LHCN-M2 (cell line): ENCODE measurements around the gene AP1S1. TPM values are rescaled to one million over a fixed set of nuclear protein-coding genes. Genes with fewer than 3 reads are reported as not detected.

Experiments used
- DNase-seq: peaks from one replicate; pipeline ENCODE4 v3.0.0-alpha.2; 2012; ENCODE audit warnings: low read depth
- total RNA-seq: library from RNA; depleted of rRNA; stranded (reverse); fragments of >200 nt; gene quantifications from 2 replicates; pipeline ENCODE4 v1.2.3, GENCODE V29; 2014

AP1S1 gene
- total RNA-seq, 1 experiment from 2014 or later: 286 TPM

DNA sequence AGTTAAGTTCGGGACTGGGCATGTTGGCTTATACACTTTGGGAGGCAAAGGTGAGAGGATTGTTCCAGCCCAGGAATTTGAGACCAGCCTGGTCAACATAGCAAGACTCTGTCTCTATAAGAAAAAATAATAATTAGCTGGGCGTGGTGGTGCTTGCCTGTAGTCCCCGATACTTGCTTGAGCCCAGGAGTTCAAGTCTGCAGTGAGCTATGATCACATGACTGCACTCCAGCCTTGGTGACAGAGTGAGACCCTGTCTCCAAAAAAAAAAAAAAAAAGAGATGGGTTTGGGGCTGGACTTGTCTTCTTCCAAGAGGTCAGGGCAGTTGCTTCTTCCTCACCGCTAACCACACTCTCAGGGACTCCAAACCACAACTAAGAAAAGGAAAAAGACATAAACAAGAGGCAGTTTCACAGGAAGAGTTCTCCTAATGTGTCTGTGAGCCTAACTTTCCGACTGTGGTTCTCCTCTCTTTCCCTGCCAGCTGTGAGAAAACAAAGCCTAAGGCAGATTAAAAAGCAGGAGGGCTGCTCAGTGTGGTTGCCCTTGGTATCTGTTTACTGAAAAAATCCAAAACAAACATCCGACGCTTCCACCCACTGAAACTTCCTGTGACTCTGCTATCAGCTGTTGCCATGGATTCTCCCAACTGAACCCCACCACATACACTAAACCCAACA is 29.8 kb upstream of the AP1S1 start:
- DNase-seq: peak; percentile 100

DNA sequence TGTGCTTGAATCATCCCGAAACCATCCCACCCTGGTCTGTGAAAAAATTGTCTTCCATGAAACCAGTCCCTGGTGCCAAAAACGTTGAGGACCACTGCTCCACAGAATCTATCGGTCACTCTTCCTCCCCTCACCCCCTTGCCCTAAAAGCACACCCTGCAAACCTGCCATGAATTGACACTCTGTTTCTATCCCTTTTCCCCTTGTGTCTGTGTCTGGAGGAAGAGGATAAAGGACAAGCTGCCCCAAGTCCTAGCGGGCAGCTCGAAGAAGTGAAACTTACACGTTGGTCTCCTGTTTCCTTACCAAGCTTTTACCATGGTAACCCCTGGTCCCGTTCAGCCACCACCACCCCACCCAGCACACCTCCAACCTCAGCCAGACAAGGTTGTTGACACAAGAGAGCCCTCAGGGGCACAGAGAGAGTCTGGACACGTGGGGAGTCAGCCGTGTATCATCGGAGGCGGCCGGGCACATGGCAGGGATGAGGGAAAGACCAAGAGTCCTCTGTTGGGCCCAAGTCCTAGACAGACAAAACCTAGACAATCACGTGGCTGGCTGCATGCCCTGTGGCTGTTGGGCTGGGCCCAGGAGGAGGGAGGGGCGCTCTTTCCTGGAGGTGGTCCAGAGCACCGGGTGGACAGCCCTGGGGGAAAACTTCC is 28.2 kb upstream of the AP1S1 start:
- peak; percentile 90 for DNase-seq

DNA sequence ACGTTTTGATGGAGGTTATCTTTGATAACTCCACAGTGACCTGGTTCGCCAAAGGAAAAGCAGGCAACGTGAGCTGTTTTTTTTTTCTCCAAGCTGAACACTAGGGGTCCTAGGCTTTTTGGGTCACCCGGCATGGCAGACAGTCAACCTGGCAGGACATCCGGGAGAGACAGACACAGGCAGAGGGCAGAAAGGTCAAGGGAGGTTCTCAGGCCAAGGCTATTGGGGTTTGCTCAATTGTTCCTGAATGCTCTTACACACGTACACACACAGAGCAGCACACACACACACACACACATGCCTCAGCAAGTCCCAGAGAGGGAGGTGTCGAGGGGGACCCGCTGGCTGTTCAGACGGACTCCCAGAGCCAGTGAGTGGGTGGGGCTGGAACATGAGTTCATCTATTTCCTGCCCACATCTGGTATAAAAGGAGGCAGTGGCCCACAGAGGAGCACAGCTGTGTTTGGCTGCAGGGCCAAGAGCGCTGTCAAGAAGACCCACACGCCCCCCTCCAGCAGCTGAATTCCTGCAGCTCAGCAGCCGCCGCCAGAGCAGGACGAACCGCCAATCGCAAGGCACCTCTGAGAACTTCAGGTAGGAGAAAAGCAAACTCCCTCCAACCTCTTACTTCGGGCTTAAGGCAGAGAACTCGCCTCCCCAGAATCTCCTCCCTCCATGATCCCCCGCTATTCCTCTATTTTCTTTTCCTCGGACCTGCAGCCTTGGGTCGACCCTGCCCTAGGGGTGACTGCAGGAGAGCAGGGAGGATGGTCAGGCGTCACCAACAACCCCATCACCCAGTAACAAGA is 27.4 kb upstream of the AP1S1 start, which contains the start of gene SERPINE1:
Gene SERPINE1, plus strand, starts transcription at position 454 of the 809 bp plus-strand sequence. CDS start 1,290 bp downstream, outside the sequence.
- DNase-seq: peak; percentile 100

GRCh38 chr7:101127460-101128039 is 26.7 kb upstream of the AP1S1 start:
- no peak for DNase-seq

DNA sequence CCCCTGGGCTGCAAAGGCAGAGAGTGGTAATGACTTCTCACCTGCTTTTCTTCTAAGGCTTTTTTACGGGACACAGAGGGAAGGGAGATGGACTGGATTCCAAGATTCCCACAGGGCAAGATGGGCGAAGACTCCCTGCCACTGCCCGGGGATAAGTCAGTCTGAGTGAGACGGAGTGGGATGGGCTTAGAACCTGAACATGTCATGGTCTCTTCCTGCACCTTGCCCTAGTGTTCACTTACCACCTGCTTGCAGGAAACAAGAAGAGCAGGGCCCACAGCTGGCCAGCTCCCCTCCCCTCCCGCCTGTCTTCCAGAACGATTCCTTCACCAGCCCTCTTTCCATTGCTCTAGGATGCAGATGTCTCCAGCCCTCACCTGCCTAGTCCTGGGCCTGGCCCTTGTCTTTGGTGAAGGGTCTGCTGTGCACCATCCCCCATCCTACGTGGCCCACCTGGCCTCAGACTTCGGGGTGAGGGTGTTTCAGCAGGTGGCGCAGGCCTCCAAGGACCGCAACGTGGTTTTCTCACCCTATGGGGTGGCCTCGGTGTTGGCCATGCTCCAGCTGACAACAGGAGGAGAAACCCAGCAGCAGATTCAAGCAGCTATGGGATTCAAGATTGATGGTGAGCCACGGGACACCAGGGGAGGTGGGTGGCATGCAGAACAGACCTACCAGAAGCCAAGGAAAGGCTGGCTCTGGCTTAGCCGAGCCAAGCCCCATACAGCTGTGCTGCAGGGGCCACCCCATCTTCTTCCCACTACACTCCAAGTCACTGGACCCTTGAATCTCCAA is 26.0 kb upstream of the AP1S1 start:
- DNase-seq: peak; percentile 75

DNA sequence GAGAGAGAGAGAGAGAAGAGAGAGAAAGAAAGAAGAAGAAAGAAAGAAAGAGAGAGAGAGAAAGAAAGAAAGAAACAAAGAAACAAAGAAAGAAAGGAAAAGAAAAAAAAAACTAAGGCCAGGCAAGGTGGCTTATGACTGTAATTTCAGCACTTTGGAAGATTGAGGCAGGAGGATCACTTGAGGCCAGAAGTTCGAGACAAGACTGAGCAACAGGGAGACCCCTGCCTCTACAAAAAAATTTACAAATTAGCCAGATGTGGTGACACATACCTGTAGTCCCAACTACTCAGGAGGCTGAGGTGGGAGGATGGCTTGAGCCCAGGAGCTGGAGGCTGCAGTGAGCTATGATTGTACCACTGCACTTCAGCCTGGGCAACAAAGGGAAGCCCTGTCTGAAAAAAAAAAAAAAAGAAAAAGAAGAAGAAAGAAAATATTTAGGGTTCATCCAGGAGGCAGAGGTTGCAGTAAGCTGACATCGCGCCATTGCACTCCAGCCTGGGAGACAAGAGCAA is 24.6 kb upstream of the AP1S1 start:
- DNase-seq: no peak

DNA sequence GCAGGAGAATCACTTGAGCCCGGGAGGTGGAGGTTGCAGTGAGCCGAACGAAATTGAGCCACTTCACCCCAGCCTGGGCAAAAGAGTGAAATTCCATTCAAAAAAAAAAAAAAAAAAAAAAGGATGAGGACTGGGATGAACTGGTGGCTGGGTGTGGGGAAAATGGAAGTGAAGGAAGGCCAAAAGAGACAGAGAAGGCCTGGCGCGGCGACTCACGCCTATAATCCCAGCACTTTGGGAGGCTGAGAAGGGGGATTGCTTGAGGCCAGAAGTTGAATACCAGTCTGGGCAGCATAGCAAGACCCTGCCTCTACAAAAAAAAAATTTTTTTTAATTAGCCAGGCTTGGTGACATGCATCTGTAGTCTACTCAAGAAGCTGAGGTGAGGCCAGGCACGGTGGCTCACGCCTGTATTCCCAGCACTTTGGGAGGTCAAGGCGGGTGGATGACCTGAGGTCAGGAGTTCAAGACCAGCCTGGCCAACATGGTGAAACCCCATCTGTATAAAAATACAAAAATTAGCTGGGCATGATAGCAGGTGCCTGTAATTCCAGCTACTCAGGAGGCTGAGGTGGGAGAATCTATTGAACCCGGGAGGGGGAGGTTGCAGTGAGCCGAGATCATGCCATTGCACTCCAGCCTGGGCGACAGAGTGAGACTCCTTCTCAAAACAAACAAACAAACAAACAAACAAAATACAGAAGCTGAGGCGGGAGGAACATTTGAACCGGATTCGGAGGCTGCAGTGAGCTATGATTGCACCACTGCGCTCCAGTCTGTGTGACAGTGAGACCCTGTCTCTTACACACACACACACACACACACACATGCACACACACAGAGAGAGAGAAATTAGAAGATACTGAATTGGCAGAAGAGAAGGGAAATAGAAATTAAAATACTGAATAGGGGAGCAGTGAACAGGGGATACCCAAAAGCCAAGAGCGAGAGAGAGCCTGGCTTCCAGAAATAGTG is 21.4 kb upstream of the AP1S1 start:
- DNase-seq: peak; percentile 55

GRCh38 chr7:101133621-101134398 is 20.5 kb upstream of the AP1S1 start:
- DNase-seq: peak; percentile 76

GRCh38 chr7:101134399-101134980 is 19.8 kb upstream of the AP1S1 start:
- peak; percentile 66 for DNase-seq

- DNase-seq: no peak
Observed at GRCh38 chr7:101137651-101138212, 16.5 kb upstream of the AP1S1 start.

DNA sequence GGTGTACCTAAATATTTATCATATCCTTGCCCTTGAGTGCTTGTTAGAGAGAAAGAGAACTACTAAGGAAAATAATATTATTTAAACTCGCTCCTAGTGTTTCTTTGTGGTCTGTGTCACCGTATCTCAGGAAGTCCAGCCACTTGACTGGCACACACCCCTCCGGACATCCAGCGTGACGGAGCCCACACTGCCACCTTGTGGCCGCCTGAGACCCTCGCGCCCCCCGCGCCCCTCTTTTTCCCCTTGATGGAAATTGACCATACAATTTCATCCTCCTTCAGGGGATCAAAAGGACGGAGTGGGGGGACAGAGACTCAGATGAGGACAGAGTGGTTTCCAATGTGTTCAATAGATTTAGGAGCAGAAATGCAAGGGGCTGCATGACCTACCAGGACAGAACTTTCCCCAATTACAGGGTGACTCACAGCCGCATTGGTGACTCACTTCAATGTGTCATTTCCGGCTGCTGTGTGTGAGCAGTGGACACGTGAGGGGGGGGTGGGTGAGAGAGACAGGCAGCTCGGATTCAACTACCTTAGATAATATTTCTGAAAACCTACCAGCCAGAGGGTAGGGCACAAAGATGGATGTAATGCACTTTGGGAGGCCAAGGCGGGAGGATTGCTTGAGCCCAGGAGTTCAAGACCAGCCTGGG is 15.9 kb upstream of the AP1S1 start:
- DNase-seq: peak; percentile 99

- DNase-seq: peak; percentile 67
Observed at GRCh38 chr7:101140339-101140699, 14.0 kb upstream of the AP1S1 start.

DNA sequence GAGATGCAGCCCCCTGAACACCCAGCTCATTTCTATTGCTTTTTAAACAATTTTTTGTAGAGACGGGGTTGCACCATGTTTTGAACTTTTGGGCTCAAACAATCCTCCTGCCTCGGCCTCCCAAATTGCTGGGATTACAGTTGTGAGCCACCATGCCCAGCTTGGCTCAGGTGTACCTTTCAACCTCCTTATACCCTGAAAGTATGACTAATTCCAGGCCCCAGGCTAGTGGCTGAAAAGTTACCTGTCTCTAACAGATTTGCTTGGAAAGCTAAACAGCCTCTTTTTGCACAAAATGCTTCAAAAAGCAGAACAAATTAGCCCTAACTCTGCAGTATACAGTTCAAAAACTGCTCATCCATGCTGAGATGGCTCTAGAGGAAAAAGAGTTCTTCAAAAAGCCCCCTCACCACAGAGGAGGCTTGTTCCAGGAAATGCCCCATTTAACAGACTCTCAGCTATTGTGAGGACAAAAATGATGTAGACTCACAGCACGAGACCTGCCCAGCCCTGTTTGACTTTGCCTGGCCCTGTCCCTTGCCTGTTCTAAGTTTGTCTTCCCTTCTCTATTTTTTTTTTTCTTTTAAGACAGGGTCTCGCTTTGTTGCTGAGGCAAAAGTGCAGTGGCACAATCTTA is 13.4 kb upstream of the AP1S1 start:
- DNase-seq: no peak

GRCh38 chr7:101151908-101152651 is 2.2 kb upstream of the AP1S1 start:
- DNase-seq: no peak

DNA sequence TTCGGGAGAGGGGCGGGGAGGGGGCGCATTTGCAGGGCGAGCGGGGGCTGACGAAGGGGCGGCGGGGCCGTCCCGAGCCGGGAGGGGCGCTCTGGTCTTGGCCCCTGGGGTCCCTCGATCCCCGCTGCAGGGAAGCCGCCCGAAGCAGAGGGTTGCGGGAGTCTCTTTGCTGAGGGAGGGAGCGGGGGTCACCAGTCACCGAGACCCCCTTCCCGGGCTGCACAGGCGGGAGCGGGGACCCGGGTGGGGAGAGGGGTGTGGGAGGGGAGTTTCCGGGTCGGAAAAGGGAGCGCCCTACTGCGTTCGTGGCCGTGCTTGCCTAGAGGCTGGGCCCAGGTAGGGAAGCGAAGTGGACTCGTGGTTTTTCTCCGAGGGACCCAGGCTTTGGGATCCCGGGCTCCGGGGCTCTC is 422 bp downstream of the AP1S1 start:
- DNase-seq: no peak

- DNase-seq: no peak
Observed at GRCh38 chr7:101155303-101155702, 1.0 kb downstream of the AP1S1 start.
